ENCODE measurements around the gene TRIM26. TPM values are rescaled to one million over a fixed set of nuclear protein-coding genes. Genes with fewer than 3 reads are reported as not detected.

Gene TRIM26
- total and polyA plus RNA-seq, 2 donors (not counting 3 experiments of a cell fraction or from before 2014, with no cell fraction given) = 30.4 to 34.5 TPM

- dilution Hi-C loops (cut with MboI; ENCODE audit: extremely low pct_ligation_motif_present, low sequenced_read_pairs) = no loop called here
- Histone ChIP-seq H2AFZ (ENCODE audit: low read depth, low read length) (no peak overlapping the region), H3K27ac (ENCODE audit: insufficient read depth, low read depth, low read length) (no peak overlapping the region), H3K9me1 (replicated peaks; ENCODE audit: control insufficient read depth, extremely low read depth, insufficient read depth, low read length) (no peaks in the 10 kb centered on the region), H3K36me3 (ENCODE audit: control insufficient read depth in 2 of 2, extremely low read depth in 1 of 2, insufficient read depth in 2 of 2, low read length in 2 of 2) (no peaks in the 10 kb centered on the region), H3K4me3 (replicated peaks in 1 of 3; ENCODE audit: insufficient read depth in 1 of 3, low read depth in 1 of 3, low read length in 3 of 3) (no peak overlapping the region), H3K4me2 (ENCODE audit: insufficient read depth, low read length) (no peak overlapping the region), H3K4me1 (ENCODE audit: control insufficient read depth, extremely low read depth, insufficient read depth, low read length) (peaks cover 8% of the 10 kb centered on the region), H3K9ac (replicated peaks; ENCODE audit: extremely low read depth, insufficient read depth, low read length) (no peak overlapping the region), H3K27me3 (ENCODE audit: control insufficient read depth in 2 of 2, insufficient read depth in 2 of 2, low read length in 2 of 2) (peaks cover 0 to 5% of the 10 kb centered on the region in 2 experiments), H3K79me2 (ENCODE audit: control insufficient read depth, insufficient read depth, low read length) (no peaks in the 10 kb centered on the region), H4K20me1 (replicated peaks; ENCODE audit: control insufficient read depth, extremely low read depth, insufficient read depth, low read length) (no peaks in the 10 kb centered on the region), H3K9me3 (replicated peaks; ENCODE audit: control insufficient read depth, insufficient read depth, low read length) (no peaks in the 10 kb centered on the region)
- TF ChIP-seq FOS (IDR thresholded peaks at IDR 0.05; ENCODE audit: borderline replicate concordance, insufficient read depth, low read length) = no peak
- no peak for TF ChIP-seq MYC (IDR thresholded peaks at IDR 0.05; ENCODE audit: low read depth, low read length)
- TF ChIP-seq GATA2 (IDR thresholded peaks at IDR 0.05; ENCODE audit: insufficient read depth, insufficient read length, low read depth, low read length) = no peak
- no peak for TF ChIP-seq POLR2A (IDR thresholded peaks at IDR 0.05; ENCODE audit: low read depth, low read length)
- TF ChIP-seq CTCF (IDR thresholded peaks at IDR 0.05; ENCODE audit: extremely low read depth in 1 of 2, insufficient read depth in 1 of 2, low read depth in 1 of 2, low read length in 2 of 2) = no peak
- no peak for TF ChIP-seq MAX (IDR thresholded peaks at IDR 0.05; ENCODE audit: insufficient read depth, insufficient read length)
- TF ChIP-seq JUN (IDR thresholded peaks at IDR 0.05; ENCODE audit: borderline replicate concordance, insufficient read depth, insufficient read length, low read depth) = no peak
- TF ChIP-seq POLR2AphosphoS5 (IDR thresholded peaks at IDR 0.05; ENCODE audit: insufficient read depth, low read depth, low read length) = no peak
- TF ChIP-seq EZH2 (IDR thresholded peaks at IDR 0.05; ENCODE audit: borderline replicate concordance, low read depth, low read length, severe bottlenecking) = no peak
- no TSS peak for BruUV-seq (replicated peaks)
- CTCF ChIA-PET = interaction anchor here (1.3 kb wide), 1 partner anchor 21 kb away, joined by 3 read pairs; no protein-coding TSS in a partner anchor
- POLR2A ChIA-PET = no interaction called here
- DNase-seq (ENCODE audit: low read depth, low spot score) (no peak), FAIRE-seq (no peak)
- intact Hi-C loops (cut with micrococcal nuclease) = no loop called here
Measured at GRCh38 chr6:30152016-30152673, 61.1 kb downstream of the TRIM26 start.
